GM12872 (cell line): ENCODE data around the gene DBN1.

Experiments
- CTCF ChIP-seq: IDR thresholded peaks from 3 replicates; pipeline ENCODE4 v1.5.1; 2011; ENCODE audit warnings: low read depth, mild to moderate bottlenecking, low read length, moderate library complexity; ENCODE audit not compliant: insufficient read depth

DBN1 gene

GRCh38 chr5:177442066-177442826, 31.2 kb downstream of the DBN1 start:
- TF ChIP-seq CTCF = no peak

- TF ChIP-seq CTCF = no peak
These were observed 32.2 kb downstream of the DBN1 start for GRCh38 chr5:177440990-177441780.

GRCh38 chr5:177440211-177440989, 33.0 kb downstream of the DBN1 start:
- no peak for TF ChIP-seq CTCF

GRCh38 chr5:177439518-177440053, 33.8 kb downstream of the DBN1 start:
- TF ChIP-seq CTCF = no peak

- TF ChIP-seq CTCF = no peak
These were observed 35.0 kb downstream of the DBN1 start for GRCh38 chr5:177438468-177438867.

GRCh38 chr5:177437623-177438022, 35.8 kb downstream of the DBN1 start:
- no peak for TF ChIP-seq CTCF
